ENCODE measurements around the gene SUGCT.

- TF ChIP-seq REST (IDR thresholded peaks at IDR 0.05; ENCODE audit: insufficient read depth in 1 of 2, low read depth in 2 of 2, low read length in 2 of 2) (no peak), TAF1 (IDR thresholded peaks at IDR 0.05; ENCODE audit: borderline replicate concordance, insufficient read depth, low read length) (no peak), POLR2AphosphoS5 (IDR thresholded peaks at IDR 0.05; ENCODE audit: low read depth, low read length) (no peak)
Observed at GRCh38 chr7:40526951-40527715, 392.3 kb downstream of the SUGCT start.
